ENCODE results near the gene ZNF512. TPM values are rescaled to one million over a fixed set of nuclear protein-coding genes. Genes with fewer than 3 reads are reported as not detected.
A peak's percentile ranks its signal among the peaks of the same experiment; 100 is the strongest.

The ZNF512 gene
- total and polyA plus RNA-seq, 2 of the 13 experiments (the other 11 are each of a cell fraction or from before 2014, with no cell fraction given): 29.8 to 31.0 TPM

GRCh38 chr2:27628767-27629709 is 46.2 kb downstream of the ZNF512 start, which contains the start of the genes CCDC121 and GPN1 (continued):
- peak; percentile 66 for TF ChIP-seq ZNF407 (CRISPR knock-in tag; IDR thresholded peaks at IDR 0.05; ENCODE audit: not compliant biosample characterization)
- TF ChIP-seq ZNF282 (IDR thresholded peaks at IDR 0.05; ENCODE audit: partially characterized antibody): no peak
- peak; percentile 81 for TF ChIP-seq BRD4 (CRISPR knock-in tag; IDR thresholded peaks at IDR 0.05)
- peak; percentile 87; the same call in 1 of the 2 replicates for TF ChIP-seq MIER3 (CRISPR knock-in tag; IDR thresholded peaks at IDR 0.05; ENCODE audit: borderline replicate concordance)
- TF ChIP-seq, protein P1, sequence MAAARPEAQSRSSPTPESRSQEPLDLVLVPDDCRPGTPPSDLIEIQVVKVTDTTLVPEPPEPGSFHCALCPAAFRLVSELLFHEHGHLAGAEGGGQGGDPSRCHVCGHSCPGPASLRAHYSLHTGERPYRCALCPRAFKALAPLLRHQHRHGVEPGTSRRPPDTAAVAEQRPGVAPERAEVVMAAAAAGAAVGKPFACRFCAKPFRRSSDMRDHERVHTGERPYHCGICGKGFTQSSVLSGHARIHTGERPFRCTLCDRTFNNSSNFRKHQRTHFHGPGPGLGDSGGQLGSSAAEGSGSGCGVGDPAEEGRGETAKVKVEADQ (CRISPR knock-in tag; IDR thresholded peaks at IDR 0.05; ENCODE audit: borderline replicate concordance): peak; percentile 95
- no peak for TF ChIP-seq NONO (IDR thresholded peaks at IDR 0.05)
- peak; percentile 91 for TF ChIP-seq NONO (CRISPR knock-in tag; conservative IDR thresholded peaks at IDR 0.05)
- TF ChIP-seq ZNF724P (CRISPR knock-in tag; IDR thresholded peaks at IDR 0.05; ENCODE audit: borderline replicate concordance): peak; percentile 34; the same call in 1 of the 2 replicates
- TF ChIP-seq ZFP62 (CRISPR knock-in tag; IDR thresholded peaks at IDR 0.05): no peak
- TF ChIP-seq, protein P2, sequence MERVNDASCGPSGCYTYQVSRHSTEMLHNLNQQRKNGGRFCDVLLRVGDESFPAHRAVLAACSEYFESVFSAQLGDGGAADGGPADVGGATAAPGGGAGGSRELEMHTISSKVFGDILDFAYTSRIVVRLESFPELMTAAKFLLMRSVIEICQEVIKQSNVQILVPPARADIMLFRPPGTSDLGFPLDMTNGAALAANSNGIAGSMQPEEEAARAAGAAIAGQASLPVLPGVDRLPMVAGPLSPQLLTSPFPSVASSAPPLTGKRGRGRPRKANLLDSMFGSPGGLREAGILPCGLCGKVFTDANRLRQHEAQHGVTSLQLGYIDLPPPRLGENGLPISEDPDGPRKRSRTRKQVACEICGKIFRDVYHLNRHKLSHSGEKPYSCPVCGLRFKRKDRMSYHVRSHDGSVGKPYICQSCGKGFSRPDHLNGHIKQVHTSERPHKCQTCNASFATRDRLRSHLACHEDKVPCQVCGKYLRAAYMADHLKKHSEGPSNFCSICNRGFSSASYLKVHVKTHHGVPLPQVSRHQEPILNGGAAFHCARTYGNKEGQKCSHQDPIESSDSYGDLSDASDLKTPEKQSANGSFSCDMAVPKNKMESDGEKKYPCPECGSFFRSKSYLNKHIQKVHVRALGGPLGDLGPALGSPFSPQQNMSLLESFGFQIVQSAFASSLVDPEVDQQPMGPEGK (CRISPR knock-in tag; IDR thresholded peaks at IDR 0.05): peak; percentile 65
- TF ChIP-seq POLR2A (IDR thresholded peaks at IDR 0.05; ENCODE audit: insufficient read depth in 1 of 2, low read depth in 2 of 2, low read length in 2 of 2): peak; percentile 94 to 97
- TF ChIP-seq CC2D1A (CRISPR knock-in tag; IDR thresholded peaks at IDR 0.05): no peak
- TF ChIP-seq NCOA5 (CRISPR knock-in tag; IDR thresholded peaks at IDR 0.05): no peak
- peak; percentile 90 for TF ChIP-seq MYC (CRISPR knock-in tag; IDR thresholded peaks at IDR 0.05; ENCODE audit: borderline replicate concordance)
- TF ChIP-seq ZNF441 (CRISPR knock-in tag; IDR thresholded peaks at IDR 0.05; ENCODE audit: borderline replicate concordance): peak; percentile 80; the same call in 1 of the 2 replicates
- peak; percentile 99 for TF ChIP-seq HDAC1 (CRISPR knock-in tag; IDR thresholded peaks at IDR 0.05)
